ENCODE data around the gene NDUFV2. TPM values are rescaled to one million over a fixed set of nuclear protein-coding genes. Genes with fewer than 3 reads are reported as not detected.
A peak's percentile ranks its signal among the peaks of the same experiment; 100 is the strongest.
"Not testable (repeated sequence)": the region's sequence is repeated elsewhere in the genome, so short reads cannot be mapped to it uniquely, and the experiment has no call there.

NDUFV2 gene
- polyA plus RNA-seq (ENCODE audit: insufficient read length) = 106 TPM

DNA sequence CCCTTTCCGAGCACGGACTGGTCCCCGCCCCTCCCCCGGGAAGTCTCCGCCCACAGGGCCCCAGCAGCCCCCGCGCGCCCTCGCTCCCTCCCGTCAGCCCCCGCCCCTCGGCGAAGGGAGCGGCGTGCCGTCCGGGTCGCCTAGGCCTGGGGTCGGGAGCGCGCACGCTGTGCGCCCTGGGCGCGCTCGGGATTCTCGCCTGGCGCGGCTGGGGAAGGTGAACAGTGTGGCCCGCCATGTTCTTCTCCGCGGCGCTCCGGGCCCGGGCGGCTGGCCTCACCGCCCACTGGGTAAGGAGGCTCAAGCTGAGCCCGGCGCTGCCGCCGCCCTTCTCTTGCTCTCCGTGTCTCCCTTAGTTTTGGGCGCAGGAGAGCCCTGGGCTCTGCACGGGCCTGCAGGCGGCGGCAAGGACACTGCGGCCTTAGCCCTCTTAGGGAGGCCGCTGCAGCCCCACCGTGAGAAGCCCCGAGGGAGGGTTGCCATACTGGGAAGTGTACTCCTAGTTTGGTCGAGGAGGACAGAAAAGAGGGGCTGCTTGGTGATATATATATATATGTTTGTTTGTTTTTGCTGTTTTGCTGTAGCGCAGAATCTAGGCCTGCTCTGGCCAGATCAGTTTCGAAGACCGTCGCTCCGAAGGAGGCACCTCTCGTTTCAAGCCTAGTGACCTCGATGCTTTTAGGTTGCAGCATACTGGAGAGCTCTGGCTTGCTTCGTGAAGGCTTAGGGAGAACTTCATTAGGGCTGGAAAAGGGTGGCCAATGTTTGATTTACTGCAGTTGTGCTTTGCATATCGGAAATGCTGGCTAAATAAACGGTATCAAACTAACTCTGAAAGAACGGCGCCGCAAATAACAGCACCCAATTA, at the start of gene NDUFV2:
TSS of gene NDUFV2 (plus strand) at position 192 of the 868 bp plus-strand sequence. CDS start at position 237, 45 bp downstream.
- DNase-seq = peak; percentile 99

DNA sequence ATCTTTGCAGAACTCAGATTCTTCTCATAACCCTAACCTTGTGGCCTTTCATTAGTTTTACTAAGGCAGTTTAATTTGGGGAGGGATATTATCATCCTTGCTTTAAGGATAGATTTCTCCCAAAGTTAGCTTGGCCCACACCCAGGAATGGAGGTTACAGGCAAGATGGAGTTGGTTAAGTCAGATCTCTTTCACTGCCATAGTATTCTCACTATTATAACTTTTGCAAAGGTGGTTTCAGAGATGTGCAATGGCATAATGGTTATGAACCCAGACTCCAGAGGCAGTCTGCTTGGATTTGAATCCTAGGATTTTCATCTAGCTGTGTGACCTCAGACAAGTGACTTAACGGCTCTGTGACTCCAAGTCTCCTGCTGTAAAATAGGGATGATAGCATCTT, 48.7 kb upstream of the NDUFV2 start:
- DNase-seq = no peak

DNA sequence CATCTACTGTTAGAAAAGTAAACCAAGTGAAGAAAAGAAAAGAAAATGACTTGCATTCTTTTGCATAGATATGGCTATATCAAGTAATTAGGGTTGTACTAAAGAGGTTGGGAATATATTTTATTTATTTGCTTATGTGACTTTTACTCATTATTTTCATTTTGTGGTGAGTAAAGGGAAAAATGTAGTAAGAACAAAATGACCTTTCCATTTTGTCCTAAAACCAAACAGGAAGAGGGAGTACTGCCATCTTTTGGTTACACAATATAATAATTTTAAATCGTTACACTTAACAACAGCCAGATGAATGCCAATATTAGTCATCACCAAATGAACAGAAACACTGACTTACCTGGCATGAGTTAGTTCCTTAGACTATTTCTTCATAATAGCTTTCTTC, 47.3 kb upstream of the NDUFV2 start:
- no peak for DNase-seq

DNA sequence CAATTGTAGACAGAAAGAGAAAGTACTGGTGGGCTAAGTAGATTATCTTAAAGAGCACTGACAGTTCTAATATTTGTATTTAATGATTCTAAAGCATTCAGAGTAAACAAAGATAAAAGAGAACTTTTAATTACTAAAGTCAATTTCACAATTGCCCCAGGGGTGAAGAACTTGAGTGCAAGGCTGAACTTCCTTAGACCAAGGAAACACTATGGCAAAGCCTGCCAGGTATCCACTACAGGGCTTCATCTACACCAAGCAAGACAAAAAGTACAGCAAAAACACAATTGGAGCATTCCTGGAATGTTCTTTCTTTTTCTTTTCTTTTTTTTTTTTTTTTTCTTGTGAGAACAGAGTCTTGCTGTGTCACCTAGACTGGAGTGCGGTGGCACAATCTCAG, 46.9 kb upstream of the NDUFV2 start:
- no peak for DNase-seq

DNA sequence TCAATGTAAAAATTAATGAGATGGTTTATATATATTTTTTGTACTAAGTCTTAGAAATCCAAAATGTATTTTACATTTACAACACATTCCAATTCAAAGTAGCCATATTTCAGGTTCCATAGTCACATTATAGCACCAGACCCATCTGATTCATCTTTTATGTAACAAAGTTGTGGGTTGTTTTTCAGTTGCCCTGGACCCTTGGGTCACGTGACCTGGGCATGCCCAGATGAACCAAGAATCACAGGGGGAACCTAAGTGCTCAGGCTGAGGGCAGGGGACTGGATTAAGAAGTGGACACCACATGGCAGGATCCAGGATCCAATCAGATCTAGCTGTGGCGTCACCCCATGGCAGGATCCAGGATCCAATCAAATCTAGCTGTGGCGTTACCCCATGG, 44.9 kb upstream of the NDUFV2 start:
- DNase-seq = no peak

DNA sequence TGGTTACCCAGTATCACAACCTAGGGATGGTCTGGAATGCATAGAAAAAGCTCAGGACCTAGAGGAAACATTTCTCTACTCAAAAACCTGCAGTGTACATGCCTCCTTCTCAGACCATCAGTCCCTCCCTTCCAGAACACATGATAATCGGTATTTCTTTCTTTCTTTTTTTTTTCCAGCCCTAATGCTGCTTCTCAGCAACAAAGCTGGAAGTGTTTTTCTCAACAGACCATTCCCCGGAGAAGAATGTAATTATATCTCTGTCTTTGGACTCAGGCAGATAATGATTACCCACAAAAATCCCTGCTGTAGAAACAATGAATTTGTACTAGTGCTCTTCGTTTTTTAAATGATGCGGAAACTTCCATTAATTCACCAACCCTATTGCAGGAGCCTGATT, 44.1 kb upstream of the NDUFV2 start:
- no peak for DNase-seq

DNA sequence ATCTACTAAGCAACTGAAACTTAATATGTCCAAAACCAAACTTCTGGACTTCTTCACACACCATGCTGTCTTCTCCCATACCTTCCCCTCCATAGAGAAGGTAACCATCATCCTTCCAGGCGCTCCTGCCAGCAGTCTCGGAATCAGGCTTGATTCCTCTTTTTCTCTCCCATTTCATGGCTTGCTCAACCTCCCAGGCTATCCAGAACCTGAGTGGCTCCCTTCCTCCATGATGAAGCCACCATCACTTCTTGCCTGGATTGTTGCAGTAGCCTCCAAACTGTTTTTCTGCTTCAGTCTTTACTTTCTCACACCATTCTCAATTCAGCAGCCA, 40.1 kb upstream of the NDUFV2 start:
- no peak for DNase-seq

DNA sequence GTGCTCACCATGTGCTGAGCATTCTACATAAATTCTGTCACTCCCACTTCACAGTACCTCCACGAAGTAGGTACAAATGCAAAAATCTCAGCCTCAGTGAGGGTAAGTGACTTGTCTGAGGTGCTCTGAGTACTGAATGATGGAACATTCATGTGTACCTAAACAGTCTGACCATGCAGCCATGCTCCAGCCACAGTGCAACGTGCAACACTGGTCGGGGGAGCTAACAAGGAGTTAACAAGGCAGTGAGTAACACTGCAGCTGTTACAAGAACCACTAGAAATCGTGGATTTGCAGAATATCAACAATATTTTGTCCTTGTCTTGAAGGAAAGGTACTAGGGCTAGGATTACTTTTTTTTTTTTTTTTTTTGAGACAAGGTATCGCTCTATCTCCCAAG, 36.6 kb upstream of the NDUFV2 start:
- DNase-seq = no peak

DNA sequence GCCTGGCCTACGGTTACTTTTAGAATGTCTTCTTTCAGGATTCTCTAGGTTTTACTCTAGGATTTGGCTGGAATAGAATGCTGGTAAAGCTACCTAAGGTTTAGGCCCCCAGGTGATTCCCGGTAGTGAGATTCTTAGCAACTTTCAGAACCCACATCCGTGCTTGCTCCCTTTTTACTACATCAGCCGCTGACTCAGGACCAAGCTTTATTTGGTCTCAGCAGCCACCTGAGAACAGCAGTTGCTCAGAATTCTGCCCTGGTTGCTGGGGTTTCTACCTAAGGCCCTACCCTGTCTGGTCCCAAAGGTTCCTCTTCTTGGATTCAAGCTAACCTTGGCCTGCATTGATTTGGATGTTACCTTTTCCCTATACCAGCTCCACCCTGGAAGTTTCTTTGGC, 36.1 kb upstream of the NDUFV2 start:
- DNase-seq = no peak

DNA sequence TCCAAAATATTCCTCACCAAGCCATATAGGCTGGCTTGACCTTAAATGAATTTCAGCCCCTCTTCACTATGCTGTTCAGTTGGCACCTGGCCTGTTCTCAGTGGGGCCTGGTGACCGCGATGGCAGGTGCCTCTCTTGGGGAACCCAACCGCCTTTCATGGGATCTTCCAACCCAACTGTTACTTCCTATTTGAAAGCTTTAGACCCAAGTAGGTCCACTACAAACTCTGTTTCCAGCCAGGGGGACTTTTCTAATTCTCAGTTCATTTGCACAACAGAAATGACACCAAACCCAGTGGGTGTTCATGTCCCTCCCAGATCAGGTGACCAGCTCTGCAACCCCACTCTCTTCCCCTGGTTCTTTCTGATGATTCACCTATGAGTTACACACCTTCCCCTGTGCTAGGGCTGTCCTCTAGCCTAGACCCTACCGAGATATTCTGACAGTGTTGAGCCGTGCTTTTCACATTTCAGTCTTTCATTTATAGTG, 35.6 kb upstream of the NDUFV2 start:
- no peak for DNase-seq

DNA sequence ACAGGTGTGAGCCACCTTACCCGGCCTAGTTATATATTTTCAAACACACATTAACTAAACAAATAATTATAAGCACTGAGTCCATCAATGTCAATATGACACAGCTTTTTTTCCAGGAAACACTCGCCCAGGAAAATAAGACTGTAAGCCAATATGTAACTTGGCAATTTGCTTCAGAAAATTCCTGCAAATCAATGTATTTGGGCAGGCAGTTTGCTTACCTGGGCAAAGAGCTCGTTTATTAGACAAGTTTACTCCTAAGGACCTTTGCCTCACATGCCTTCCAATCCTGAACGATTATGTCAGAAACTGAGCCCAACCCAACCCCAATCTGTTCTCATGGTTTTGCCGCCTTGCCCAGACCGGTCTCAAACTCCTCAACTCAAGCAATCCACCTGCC, 34.7 kb upstream of the NDUFV2 start:
- DNase-seq = no peak

DNA sequence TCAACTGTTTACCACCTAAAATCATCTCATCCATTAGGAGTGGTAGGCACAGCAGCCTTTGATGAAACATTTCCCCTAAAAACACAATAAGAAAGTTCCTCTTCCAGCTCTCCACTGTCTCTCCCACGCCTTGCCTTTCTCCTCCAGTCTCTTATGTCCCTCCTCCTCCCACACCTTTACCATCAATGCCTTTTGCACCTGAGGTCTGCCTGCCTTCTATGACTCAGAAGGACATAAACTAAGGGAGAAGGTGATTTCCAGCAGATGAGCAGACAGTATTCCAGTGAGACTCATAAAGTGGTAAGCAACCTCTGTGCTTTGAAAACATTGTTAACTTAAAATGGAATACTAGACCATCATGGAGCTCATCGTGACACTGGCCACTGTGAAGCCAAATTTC, 34.2 kb upstream of the NDUFV2 start:
- DNase-seq = no peak

DNA sequence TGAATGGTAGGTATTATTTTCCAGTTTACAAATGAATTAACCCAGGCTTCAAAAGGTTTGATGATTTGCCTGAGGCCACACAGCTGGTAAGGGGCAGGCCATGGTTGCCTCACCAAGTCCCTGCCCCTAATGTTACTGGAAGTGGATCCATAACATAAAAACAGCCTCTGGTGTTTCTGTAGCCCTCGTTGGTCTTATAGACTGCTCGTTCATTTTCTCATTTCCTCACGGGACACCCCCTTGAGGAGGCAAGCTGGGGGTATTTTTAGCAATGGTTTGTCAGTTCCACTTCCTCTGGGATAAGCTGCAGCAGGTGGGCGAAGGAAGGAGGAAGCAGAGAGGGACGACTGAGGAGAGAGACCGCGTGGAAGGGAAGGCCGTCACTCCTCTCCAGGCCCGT, 32.9 kb upstream of the NDUFV2 start:
- DNase-seq = peak; percentile 18

DNA sequence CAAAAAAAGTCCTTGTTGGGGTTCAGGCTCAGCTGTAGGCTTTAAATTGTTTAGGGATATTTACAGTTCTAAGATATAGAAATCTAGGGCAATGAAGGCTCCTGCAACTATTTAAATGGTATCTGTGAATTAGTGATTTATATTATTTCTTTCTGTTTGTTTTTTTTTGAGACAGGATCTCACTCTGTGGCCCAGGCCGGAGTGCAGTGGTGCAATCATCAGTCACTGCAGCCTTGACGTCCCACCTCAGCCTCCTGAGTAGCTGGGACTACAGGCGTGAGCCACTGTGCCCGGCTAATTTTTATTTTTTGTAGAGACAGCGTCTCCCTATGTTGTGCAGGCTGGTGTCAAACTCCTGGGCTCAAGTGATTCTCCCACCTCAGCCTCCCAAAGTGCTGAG, 32.3 kb upstream of the NDUFV2 start:
- DNase-seq = no peak

DNA sequence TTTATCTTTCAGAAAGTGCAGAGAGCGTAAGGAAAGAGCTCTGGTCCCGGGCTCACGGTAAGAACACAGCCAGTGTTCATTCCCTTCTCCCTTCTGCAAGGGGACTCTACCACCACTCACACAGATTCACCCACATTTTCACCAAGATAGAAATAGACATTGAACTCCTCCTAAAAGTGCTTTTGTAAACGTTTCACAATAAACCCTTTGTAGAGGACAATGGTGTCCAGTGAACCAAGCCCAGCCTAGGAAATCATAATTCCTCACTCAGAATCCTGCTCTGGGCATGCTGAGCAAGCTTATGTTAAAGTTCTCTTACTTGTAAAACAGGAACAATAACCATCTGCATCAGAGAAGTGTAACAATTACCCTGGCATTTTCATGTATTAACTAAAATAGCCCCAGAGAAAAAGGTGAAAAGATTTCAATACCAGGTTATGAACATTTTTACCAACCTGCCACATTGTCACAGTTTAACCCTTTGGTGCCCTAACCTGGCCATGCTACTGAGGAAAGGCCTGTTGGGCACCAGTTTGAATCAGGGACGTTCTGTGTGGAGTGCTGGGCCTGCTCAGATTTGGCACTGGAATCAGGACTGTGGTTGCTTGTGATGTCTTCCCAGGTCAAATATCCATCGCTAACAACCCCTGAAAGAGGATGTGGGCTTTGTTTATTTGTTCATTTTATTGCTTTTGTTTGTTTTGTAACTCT, 22.5 kb upstream of the NDUFV2 start:
- no peak for DNase-seq

DNA sequence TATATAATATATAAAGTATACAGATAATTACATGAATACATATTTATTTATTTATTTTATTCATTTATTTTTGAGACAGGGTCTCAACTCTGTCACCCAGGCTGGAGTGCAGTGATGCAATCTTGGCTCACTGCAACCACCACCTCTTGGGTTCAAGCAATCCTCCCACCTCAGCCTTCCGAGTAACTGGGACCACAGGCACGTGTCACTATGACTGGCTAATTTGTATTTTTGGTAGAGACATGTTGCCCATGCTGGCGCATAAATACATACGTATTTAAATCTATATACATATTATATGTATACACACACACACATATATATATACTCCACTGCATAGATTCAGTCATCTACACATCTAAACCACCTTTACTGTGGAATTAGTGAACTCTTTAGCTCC, 20.6 kb upstream of the NDUFV2 start:
- DNase-seq = no peak

DNA sequence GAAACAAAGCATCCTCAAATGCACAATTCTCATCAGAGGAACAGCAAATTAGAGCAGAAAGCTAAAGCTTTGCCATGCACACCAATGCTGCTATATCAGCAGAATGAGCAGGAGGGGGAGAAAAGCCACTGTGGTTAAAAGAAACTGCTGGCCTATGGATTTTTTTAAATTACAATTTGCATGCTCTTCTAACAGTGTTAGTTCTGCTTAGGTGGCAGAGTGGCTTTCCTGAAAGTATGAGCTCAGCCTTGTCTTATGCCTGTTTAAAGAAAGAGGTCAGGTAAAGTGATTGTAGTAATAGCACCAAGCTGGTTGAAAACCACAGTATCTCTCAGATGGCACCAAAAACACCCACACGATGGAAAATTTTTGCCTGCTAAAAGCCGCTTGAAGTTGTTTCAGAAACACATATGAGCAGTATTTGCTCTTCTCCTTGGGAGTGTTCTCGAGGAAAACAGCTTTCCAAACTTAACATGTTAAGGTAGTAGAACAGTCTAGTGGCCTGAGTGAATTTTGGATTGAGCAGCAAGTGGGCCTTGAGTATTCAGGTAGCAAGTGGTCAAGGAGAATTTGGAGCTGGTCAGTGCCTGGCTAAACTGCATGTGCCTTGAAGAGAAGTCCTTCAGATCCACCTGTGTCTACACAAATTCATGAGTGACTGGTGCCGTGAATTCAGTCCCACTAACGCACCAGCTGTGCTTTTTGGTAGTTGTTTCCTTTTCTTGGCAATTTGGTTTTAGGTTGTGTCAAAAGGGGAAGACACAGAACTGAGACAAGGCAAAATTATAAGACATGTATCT, 19.6 kb upstream of the NDUFV2 start:
- DNase-seq = no peak

DNA sequence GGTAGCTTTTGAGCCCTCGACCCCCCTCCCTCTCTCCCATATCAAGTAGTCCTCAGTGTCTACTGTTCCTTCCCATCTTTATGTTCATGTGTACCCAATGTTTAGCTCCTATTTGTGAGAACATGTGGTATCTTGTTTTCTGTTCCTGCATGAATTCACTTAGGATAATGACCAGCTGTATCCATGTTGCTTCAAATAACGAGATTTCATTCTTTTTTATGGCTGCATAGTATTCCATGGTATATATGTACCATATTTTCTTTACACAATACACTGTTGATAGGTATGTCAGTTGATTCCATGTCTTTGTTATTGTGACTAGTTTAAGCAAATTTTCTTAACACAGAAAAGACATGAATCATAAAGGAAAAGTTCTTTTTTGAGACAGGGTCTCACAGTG, 16.5 kb upstream of the NDUFV2 start:
- DNase-seq = no peak

DNA sequence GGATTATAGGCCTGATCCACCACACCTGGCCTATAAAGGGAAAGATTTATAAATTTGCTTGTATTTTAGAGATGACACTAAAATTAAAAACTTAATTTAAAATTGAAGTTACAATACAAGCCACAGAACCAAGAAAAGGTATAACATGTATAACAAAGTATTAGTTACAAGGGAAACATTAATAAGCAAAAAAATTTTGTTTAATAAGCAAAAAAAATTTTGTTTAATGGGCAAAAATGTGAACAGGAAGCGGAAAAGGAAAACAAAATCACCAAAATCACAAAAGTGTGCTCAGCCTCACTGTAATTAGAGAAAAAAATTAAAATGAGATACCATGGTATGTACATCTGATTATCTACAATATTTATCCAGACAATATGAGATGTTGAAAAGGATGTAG, 15.9 kb upstream of the NDUFV2 start:
- no peak for DNase-seq

DNA sequence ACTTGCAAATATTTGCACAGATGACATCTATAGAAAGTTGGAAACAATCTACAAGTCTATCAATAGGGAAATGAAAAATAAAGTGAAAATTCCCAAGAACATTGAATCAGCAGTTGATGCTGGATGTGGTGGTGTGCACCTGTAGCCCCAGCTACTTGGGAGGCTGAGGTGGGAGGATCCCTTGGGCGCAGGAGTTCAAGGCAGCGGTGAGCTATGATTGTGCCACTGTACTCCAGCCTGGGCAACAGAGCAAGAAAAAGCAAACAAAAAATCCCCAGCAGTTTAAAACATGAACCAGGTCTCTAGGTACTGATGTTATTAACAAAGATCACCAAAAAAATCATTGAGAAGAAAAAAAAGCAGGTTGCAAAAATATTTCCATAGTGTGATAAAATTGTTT, 15.4 kb upstream of the NDUFV2 start:
- no peak for DNase-seq

DNA sequence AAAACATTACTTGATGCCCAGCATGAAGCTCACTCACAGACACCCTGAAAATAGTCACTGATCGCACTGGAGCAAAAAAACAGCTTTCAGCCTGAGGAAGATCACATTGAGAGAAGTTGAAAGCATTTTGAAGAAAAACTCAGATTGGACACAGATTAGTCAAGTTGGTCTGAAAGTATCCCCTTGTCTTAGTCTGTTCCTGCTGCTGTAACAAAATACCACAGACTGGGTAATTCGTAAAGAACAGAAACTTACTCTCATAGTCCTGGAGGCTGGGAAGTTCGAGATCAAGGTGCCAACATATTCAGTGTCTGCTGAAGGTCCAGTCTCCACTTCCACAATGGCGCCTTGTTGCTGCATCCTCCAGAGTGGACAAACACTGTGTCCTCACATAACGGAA, 14.2 kb upstream of the NDUFV2 start:
- no peak for DNase-seq

DNA sequence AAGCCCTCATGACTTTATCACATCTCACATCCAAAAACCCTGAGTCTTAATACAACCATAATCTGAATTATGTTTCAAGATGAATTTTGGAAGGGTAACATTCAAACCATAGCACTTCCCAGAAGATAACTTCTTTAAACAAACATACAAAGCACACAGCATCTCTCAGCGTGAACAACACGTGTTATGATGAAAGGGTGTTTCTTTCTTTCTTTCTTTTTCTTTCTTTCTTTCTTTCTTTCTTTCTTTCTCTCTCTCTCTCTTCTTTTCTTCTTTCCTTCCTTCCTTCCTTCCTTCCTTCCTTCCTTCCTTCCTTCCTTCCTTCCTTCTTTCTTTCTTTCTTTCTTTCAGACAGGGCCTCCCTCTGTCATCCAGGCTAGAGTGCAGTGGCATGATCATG, 13.8 kb upstream of the NDUFV2 start:
- not testable (repeated sequence) for DNase-seq

DNA sequence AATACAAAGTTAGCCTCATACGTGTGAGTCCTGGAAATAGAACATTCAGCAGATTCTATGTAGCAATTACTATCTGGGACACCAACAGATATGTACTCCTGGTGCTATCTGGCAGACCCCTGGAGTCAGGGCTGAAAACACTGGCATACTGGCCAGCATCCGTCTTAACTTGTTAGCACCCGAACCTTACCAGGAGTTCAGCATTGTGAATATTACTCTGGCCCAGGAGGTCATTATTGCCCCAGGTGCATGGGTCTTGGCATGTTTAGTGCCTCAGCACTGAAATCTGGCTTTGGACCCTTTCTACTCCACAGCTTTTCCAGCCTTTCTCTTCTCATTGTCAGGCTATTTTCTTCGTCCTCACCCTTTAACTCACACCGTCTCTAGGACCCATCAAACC, 11.9 kb upstream of the NDUFV2 start:
- no peak for DNase-seq
